ENCODE data around the gene PRKCH.
"Not testable (repeated sequence)": the region's sequence is repeated elsewhere in the genome, so short reads cannot be mapped to it uniquely, and the experiment has no call there.

Gene PRKCH

DNA sequence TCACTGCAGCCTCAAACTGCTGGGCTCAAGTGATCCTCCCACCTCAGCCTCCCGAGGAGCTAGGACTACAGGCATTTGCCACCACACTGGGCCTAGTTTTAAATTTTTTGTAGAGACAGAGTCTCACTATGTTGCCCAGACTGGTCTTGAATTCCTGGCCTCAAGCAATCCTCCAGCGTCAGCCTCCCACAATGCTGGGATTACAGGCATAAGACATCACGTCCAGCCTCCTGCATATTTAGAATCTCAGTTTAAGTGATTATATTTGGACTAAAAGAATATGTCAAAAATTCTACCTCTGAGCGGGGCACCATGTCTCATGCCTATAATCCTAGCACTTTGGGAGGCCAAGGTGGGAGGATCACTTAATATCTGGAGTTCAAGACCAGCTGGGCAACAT lies 12.7 kb upstream of the PRKCH start:
- DNase-seq = not testable (repeated sequence)

DNA sequence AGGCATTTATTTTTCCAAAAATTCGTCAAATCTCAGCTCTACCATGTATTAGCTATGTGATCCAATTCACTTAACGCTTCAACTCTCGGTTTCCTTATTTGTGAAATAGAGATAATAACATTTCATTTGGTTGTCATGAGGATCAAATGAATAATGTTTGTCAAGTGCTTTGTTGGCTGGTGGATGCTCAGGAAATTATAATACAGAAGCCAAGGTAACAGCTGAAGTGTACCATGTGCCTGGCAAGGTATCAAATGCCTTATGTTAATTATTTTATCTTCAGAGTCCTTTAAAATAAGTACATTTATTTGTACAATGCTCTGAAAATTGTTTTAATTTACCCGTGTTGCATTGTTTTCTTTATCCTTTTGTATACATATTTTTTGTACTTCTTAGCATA lies 6.1 kb upstream of the PRKCH start:
- DNase-seq = no peak

- no peak for DNase-seq
These were observed 2.3 kb upstream of the PRKCH start for GRCh38 chr14:61319086-61319485.

- DNase-seq = no peak
These were observed 1.7 kb upstream of the PRKCH start for GRCh38 chr14:61319706-61320105.

DNA sequence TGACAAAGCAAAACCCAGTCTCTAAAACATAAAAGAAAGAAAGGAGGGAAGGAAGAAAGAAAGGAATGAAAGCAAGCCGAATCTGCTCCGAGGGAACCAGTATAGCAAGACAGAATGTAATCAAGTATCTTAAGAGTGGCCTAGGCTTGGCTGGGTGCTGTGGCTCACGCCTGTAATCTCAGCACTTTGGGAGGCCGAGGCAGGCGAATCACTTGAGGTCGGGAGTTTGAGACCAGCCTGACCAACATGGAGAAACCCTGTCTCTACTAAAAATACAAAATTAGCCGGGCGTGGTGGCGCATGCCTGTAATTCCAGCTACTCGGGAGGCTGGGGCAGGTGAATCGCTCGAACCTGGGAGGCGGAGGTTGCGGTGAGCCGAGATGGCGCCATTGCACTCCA lies 1.2 kb upstream of the PRKCH start:
- DNase-seq = not testable (repeated sequence)

GRCh38 chr14:61320806-61321384 lies 484 bp upstream of the PRKCH start:
- peak; percentile 8 for DNase-seq

DNA sequence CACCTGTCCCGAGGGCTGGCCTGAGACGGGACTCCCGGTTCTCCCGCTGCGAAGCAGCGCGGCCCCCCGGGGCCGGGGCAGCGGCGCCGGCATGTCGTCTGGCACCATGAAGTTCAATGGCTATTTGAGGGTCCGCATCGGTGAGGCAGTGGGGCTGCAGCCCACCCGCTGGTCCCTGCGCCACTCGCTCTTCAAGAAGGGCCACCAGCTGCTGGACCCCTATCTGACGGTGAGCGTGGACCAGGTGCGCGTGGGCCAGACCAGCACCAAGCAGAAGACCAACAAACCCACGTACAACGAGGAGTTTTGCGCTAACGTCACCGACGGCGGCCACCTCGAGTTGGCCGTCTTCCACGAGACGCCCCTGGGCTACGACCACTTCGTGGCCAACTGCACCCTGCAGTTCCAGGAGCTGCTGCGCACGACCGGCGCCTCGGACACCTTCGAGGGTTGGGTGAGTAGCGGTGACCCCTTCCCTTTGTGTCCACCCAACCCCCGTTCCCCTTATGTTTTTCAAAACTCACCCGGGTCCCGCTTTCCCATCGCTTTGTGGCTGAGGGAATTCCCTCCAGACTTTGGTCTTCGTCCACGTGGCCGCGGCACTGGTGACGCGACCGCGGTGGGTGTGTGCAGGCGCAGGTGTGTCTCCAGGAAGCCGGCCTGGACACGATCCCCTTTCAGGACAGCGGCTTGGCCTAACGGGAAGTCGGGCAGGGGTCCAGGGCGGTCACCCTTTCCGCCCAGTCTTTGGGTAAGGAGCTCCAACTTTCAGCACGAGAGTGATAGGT lies 826 bp downstream of the PRKCH start:
- DNase-seq = peak; percentile 21

DNA sequence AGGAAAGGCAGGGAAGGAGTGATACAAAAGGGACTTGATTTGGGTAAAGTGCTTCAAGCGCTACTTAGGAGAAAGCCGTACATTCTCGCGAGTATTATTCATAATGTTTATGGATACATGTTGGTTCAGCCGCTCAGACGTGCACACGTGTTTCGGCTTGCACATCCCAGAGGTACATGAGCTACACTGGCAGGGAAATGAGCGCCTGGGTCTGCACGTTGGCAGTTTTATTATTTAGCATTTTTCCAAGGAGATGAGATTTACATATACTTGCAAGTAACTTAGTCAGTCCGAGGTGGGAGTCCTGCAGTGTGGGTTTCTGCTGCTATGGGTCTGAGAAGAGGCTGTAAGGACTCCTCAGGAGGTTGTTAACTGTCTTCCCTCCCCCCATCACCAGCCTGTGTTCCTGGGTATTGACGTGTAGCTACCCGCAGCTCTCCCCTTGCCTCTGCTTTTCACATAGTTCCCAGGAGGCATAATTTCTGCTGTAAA lies 1.5 kb downstream of the PRKCH start:
- DNase-seq = no peak

DNA sequence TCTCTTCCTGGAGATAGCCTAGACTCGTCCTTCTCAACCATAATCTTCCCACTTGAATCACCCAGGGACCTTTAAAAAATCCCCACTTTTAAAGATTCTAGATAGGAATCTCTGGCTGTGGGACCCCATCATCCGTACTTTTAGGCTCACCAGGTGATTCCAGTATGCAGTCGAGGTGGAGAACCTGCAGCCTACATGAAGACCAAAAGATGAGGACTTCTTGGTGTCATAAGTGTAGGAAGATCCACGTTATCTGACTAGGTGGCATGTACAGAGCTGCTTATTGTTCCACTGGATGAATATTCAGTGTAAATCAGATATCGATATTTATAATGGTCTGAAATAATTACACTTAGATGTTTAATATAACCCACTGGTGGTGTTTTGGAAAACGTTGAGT lies 2.6 kb downstream of the PRKCH start:
- no peak for DNase-seq

- DNase-seq = no peak
These were observed 3.8 kb downstream of the PRKCH start for GRCh38 chr14:61325166-61325565.

- DNase-seq = no peak
These were observed 4.8 kb downstream of the PRKCH start for GRCh38 chr14:61326146-61326545.

GRCh38 chr14:61326847-61327246 lies 5.5 kb downstream of the PRKCH start:
- DNase-seq = no peak

DNA sequence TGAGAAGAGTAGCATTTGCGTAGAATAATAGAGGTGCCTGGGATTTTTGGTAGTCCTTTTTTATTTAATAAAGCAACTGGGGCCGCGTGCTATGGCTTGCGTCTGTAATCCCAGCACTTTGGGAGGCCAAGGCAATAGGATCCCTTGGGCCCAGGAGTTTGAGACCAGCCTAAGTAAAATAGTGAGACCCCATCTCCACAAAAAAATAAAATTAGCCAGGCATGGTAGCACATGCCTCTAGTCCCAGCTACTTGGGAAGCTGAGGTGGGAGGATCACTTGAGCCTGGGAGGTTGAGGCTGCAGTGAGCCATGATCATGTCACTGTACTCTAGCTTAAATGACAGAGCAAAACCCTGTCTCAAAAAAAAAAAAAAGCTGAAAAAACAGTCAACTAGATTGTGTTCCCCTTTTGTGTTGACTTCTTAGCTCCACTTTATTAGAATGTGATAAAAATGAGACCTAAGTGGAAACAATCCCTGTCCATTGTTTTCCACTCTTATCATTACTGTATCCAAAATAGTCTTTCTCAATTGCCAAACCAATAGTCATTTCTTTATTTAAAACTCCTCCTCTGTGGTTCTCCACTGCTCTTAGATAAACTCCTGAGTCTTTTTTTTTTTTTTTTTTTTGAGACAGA lies 7.4 kb downstream of the PRKCH start:
- no peak for DNase-seq

DNA sequence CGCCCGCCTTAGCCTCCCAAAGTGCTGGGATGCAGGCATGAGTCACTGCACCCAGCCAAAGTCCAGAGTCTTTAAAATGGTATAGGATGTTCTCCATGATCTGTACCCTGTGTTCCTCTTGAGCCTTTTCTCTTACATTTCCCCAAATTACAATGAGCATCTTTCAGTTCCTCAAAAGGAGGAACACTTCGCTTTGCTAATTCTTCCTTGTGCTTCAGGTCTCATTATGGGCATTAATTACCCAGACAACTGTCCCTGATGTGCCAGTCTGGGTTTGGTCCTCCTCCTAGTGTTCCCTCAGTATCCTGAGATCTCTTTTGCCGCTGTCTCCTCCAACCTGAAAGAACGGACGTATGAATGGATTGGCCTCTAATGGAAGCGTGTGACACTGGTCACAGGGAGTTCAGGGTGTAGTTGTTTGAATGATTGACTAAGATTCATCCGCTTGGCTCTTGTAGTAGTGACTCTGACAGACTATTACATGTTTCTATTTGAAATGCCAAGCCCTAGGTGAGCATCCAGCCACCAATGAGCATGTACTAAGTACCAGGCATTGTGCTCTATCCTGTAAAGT lies 8.2 kb downstream of the PRKCH start:
- no peak for DNase-seq

GRCh38 chr14:61330511-61330910 lies 9.1 kb downstream of the PRKCH start:
- DNase-seq = no peak

- DNase-seq = no peak
These were observed 10.7 kb downstream of the PRKCH start for GRCh38 chr14:61331992-61332657.

- DNase-seq = no peak
These were observed 11.3 kb downstream of the PRKCH start for GRCh38 chr14:61332658-61333029.

DNA sequence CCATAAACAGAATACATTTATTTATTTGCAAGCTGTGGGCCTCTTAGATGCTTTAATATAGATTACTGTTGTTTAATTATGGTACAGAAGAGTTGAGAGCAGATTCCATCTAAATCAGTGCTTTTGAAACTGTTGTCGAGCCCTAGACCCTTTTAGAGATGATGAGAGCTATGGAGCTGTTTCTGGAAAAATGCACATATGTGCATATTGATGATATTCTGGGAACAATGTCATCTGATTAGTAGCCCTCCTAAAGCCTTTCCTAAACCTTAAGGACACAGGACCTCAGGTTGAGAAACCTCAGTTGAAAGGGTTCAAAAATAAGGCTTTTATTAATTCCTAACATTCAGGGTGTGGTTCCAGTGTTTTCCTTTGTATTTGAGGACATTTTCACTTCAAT lies 11.7 kb downstream of the PRKCH start:
- no peak for DNase-seq

DNA sequence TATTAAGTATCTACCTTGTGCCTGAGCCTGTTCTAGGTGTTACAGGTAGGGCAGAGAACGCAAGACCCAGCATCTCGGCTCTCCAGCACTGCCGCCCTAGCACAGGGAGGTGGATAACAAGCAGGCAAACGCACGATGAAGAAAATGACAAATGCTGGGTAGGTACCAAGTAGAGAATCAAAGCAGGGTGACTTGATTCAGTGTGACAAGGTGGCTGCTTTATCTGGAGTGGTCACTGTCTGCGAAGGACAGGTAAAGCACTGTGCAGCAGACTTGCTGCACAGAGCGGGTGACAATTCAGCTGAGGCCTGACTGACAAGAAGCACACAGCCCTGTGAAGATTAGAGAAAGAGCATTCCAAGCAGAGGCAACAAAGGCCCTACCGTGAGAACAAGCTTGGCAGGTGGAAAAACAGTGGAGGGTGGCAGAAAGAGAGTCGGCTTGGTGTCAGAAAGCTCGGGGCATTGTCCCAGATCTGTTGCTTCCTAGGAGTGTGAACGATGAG lies 12.9 kb downstream of the PRKCH start:
- DNase-seq = no peak

GRCh38 chr14:61335049-61335448 lies 13.7 kb downstream of the PRKCH start:
- no peak for DNase-seq

- no peak for DNase-seq
These were observed 14.4 kb downstream of the PRKCH start for GRCh38 chr14:61335671-61336275.

- DNase-seq = no peak
These were observed 16.5 kb downstream of the PRKCH start for GRCh38 chr14:61337893-61338292.

GRCh38 chr14:61338457-61338856 lies 17.1 kb downstream of the PRKCH start:
- DNase-seq = no peak
